PC-9 (cell line): ENCODE data around the gene ATG10.

Experiments used
- EZH2 ChIP-seq: fragments of 200-600 bp; sonication (generic); IDR thresholded peaks from 2 replicates; pipeline ENCODE4 v1.8.0; 2017; ENCODE audit warnings: antibody characterized with exemption, low read depth
- TF ChIP-seq, protein P1 (sequence below): fragments of 200-600 bp; sonication (generic); conservative IDR thresholded peaks from 2 replicates; pipeline ENCODE4 v1.6.1; 2017; ENCODE audit warnings: mixed run types, antibody characterized with exemption, mild to moderate bottlenecking, moderate library complexity

DNA sequence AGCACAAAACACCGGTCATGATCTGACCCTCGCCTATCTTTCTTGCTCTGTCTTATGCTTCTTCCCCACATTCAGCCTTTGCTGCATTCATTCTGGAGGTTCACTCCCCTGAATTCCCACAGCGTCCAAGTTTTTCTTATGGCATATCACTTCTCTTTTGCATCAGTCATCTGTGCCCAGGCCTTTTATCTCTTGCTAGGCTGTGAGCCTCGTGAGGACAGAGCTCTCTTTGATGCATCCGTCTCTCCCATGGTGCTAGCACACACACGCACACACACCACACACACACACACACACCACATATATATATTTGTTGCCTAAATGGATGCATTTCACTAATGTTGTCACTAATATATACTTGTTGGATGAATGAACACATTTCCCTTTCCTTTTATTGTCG is 45.8 kb upstream of the ATG10 start:
- TF ChIP-seq, protein P1, sequence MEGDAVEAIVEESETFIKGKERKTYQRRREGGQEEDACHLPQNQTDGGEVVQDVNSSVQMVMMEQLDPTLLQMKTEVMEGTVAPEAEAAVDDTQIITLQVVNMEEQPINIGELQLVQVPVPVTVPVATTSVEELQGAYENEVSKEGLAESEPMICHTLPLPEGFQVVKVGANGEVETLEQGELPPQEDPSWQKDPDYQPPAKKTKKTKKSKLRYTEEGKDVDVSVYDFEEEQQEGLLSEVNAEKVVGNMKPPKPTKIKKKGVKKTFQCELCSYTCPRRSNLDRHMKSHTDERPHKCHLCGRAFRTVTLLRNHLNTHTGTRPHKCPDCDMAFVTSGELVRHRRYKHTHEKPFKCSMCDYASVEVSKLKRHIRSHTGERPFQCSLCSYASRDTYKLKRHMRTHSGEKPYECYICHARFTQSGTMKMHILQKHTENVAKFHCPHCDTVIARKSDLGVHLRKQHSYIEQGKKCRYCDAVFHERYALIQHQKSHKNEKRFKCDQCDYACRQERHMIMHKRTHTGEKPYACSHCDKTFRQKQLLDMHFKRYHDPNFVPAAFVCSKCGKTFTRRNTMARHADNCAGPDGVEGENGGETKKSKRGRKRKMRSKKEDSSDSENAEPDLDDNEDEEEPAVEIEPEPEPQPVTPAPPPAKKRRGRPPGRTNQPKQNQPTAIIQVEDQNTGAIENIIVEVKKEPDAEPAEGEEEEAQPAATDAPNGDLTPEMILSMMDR = no peak
- no peak for TF ChIP-seq EZH2
